Sigmoid colon (tissue), 4 donors: Measurements from ENCODE around the gene TENM4.

Experiments
- CTCF ChIP-seq, 4 experiments: fragments of 450-650 bp in 3 of 4; fragments of 200-600 bp in 1 of 4; IDR thresholded peaks; one replicate each; pipeline ENCODE4 v1.5.1; 2016 to 2019; ENCODE audit warnings: antibody characterized with exemption in 4 of 4, mild to moderate bottlenecking in 3 of 4, moderate library complexity in 2 of 4
- EP300 ChIP-seq, 4 donors: sonication (generic); formaldehyde crosslinking; IDR thresholded peaks; one replicate each; pipeline ENCODE4 v1.6.1; 2017; ENCODE audit warnings: antibody characterized with exemption in 4 of 4
- POLR2A ChIP-seq, 2 donors: fragments of 450-650 bp; IDR thresholded peaks; one replicate each; pipeline ENCODE4 v1.6.1; 2016; ENCODE audit warnings: antibody characterized with exemption in 2 of 2, mild to moderate bottlenecking in 2 of 2, moderate library complexity in 2 of 2
- POLR2AphosphoS5 ChIP-seq, 4 donors: sonication (generic); formaldehyde crosslinking; IDR thresholded peaks; one replicate each; pipeline ENCODE4 v1.6.1; 2017; ENCODE audit warnings: antibody characterized with exemption in 4 of 4

- TF ChIP-seq CTCF (IDR thresholded peaks at IDR 0.05), result no peak
- no peak for TF ChIP-seq POLR2AphosphoS5 (IDR thresholded peaks at IDR 0.05)
- TF ChIP-seq POLR2A (IDR thresholded peaks at IDR 0.05), result no peak
- no peak for TF ChIP-seq EP300 (IDR thresholded peaks at IDR 0.05)
Observed at GRCh38 chr11:78742430-78742829, 698.4 kb downstream of the TENM4 start.
